Stimulated activated CD4-positive, alpha-beta T cell treated with anti-CD3 and anti-CD28 coated beads, Interleukin-2, amount 100 ng/mL, for 4 hours (primary cell): ENCODE measurements around the gene COPS4.
"Not testable (repeated sequence)": the region's sequence is repeated elsewhere in the genome, so short reads cannot be mapped to it uniquely, and the experiment has no call there.

Source experiments
- DNase-seq: peaks from one replicate; pipeline ENCODE4 v3.0.0-alpha.2; 2020; ENCODE audit warnings: low read depth

COPS4 gene

DNA sequence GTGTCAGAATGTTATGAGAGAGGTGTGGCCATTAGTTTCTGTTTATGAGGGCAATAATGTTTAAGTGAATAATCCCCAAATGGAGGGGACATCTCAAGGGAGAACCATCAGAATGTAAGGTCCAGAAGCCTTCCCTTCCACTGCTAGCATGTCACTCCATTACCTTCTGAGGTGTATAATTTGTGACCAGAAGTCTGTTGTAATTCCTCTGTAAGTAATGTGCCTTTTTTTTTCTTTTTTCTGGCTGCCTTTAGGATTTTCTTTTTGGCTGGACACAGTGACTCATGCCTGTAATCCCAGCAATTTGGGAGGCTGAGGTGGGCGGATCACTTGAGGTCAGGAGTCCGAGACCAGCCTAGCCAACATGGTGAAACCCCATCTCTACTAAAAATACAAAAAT lies 10.8 kb upstream of the COPS4 start:
- DNase-seq = no peak

DNA sequence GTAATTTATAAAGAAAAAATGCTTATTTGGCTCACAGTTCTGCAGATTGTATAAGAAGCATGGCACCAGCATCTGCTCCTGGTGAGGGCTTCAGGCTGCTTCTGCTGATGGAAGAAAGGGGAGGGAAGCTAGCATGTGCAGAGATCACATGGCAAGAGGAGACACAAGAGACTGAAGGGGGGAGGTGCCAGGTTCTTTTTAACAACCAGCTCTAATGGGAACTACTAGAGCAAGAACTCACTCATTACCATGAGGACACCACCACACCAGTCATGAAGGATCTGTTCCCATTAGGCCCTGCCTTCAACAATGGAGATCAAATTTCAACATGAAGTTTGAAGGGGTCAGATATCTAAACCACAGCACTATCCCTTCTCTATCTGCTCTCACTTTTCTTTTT lies 9.4 kb upstream of the COPS4 start:
- DNase-seq = no peak

DNA sequence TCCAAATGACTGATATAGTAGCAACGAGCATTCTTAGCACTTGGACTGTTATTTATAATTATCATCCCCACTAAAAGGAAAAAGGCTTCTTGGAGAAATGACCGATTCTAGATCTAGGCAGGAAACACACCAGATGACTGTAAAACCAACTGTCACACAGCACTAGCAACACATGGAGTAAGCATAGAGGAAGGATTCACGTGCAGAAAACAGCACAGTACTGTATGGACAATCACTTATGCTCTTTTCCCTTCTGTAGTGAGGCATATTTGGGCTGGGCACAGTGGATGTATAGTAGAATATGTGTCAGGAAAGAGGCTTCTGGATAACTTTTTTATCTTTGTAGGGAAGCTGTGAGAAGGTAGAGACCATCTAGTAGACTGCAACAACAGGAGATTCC lies 6.0 kb upstream of the COPS4 start:
- no peak for DNase-seq

DNA sequence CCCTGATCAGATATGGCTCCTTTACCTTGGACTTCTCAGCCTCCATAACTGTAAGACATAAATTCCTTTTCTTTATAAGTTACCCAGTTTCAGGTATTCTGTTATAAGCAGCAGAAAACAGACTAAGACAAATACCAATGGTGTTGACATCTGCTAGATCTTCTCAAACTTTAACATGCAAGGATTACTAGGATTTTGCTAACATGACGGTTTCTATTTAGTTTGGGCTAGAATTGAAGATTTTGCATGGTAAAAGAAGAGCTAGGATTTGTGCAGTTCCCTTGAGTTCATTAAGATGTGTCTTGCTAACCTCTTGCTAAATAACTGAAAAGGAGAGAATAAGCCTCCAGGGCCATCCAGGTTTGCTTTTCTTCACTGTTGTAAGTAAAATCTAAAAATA lies 5.3 kb upstream of the COPS4 start:
- no peak for DNase-seq

- no peak for DNase-seq
Measured at GRCh38 chr4:83036991-83037665, 2.1 kb downstream of the COPS4 start.

GRCh38 chr4:83040269-83040668 lies 5.3 kb downstream of the COPS4 start:
- no peak for DNase-seq

- DNase-seq = not testable (repeated sequence)
Measured at GRCh38 chr4:83043157-83043556, 8.2 kb downstream of the COPS4 start.

DNA sequence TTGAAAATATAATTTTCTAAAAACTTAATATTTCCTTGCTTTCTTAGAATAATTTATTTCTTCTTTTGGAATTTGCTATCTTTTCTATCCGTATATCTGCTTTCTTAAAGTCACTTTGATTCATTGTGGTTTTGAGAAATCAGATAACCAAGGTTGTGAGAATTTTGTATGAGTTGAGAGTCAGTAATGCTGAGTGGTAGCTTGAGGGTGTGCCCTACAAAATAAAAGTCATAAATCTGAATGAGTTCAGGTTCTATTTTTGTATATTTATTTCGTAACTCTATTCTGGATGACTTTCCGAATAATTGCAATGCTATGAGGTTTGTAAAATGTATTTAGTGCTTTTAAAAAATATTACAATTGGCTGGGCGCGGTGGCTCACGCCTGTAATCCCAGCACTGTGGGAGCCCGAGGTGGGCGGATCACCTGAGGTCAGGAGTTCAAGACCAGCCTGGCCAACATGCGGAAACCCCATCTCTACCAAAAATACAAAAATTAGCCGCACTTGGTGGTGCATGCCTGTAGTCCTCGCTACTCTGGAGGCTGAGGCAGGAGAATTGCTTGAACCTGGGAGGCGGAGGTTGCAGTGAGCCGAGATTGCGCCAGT lies 8.9 kb downstream of the COPS4 start:
- DNase-seq = no peak

DNA sequence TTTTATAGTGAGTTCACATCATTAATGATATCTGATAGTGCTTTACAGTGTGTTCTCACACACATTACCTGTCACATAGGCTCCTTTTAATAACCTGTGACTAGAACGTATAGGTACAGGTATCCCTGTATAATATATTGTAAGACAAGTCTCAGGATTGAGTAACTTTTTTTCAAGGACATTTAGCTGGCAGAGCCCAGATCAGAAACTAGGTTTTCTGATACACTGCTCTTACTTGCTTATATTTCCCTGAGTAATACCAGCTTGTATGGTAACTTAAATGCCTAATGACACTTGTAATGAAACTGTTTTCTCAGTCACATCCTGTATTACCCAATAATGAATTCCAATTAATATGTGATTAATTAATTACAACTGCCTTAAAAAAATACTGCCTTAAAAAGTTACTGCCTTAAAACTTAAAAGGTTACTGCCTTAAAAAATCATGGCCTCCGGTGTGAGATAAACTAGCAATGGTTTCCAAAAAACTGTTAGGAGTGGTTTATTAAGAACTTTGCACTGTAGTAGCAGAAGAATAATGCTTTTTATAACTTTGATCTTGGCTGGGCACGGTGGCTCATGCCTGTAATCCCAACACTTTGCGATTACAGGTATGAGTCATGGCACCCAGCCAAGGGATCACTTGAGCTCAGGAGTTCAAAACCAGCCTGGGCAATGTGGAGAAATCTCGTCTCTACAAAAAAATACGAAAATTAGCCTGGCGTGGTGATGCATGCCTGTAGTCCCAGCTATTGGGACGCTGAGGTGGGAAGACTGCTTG lies 11.9 kb downstream of the COPS4 start:
- DNase-seq = no peak

- not testable (repeated sequence) for DNase-seq
Measured at GRCh38 chr4:83048781-83049180, 13.8 kb downstream of the COPS4 start.

- no peak for DNase-seq
Measured at GRCh38 chr4:83054928-83055327, 19.9 kb downstream of the COPS4 start.

DNA sequence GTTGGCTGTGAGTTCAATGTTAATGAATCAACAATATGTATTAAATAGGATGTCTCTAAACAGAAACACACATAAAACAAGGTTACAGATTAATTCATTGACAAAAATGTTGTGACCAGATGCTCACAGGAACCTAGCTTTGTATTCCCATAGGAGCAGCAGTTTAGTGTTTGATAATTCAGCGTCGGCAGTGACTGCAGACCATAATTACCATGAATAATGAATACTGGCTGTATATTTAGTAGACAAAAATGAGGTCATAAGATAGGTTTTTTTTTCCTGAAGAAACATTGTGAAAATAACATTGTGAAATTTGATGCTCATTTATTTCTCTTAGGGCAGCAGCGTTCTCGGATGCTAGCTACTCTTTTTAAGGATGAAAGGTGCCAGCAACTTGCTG lies 27.8 kb downstream of the COPS4 start:
- no peak for DNase-seq

GRCh38 chr4:83065266-83065665 lies 30.3 kb downstream of the COPS4 start:
- no peak for DNase-seq

GRCh38 chr4:83067058-83067639 lies 32.2 kb downstream of the COPS4 start:
- DNase-seq = no peak

GRCh38 chr4:83071116-83071515 lies 36.1 kb downstream of the COPS4 start:
- DNase-seq = no peak

- peak; percentile 57 for DNase-seq
Measured at GRCh38 chr4:83074086-83074704, 39.2 kb downstream of the COPS4 start.

DNA sequence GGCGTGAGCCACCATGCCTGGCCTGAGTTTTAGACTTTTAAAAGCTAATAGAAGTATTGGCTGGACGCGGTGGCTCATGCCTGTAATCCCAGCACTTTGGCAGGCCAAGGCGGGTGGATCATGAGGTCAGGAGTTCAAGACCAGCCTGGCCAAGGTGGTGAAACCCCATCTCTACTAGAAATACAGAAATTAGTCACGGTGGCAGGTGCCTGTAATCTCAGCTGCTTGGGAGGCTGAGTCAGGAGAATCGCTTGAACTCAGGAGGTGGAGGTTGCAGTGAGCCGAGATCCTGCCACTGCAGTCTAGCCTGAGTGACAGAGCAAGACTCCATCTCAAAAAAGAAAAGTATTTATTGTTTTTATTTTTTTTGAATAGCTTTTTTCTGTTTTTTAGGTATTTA lies 39.8 kb downstream of the COPS4 start:
- DNase-seq = not testable (repeated sequence)

DNA sequence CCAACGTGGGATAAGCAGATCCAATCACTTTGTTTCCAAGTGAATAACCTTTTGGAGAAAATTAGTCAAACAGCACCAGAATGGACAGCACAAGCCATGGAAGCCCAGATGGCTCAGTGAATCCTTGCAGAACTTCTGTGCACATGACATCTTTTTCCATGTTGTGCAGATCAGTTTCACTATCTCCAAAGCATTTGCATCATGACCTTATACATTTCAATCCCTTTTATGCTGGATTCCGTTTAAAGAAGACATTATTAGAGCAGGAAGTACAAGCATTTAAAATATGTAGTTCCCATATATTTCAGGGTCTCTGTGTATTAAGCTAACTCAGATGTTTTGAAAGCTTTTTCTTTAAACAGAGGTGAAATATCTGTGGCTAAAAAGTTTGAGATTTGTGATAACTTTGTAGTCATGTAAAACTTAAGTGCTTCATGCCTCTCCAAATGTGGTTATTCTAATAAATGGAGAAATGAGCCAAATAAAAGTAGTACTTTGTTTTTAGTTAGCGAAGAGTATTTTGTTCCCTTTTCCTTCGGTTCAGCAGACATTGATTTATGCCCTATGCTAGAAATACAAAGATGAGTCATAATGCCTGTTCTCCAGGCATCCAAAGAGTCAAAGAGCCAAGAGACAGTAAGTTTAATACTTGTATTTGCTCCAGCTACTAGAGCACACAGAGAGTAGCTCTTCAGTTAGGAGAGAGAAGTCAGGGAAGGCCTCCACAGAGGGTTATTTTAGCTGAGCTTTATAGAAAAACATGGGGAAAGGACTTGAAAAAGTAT lies 40.5 kb downstream of the COPS4 start:
- DNase-seq = no peak

- no peak for DNase-seq
Measured at GRCh38 chr4:83080561-83080960, 45.6 kb downstream of the COPS4 start.

GRCh38 chr4:83082777-83083176 lies 47.8 kb downstream of the COPS4 start:
- DNase-seq = no peak

DNA sequence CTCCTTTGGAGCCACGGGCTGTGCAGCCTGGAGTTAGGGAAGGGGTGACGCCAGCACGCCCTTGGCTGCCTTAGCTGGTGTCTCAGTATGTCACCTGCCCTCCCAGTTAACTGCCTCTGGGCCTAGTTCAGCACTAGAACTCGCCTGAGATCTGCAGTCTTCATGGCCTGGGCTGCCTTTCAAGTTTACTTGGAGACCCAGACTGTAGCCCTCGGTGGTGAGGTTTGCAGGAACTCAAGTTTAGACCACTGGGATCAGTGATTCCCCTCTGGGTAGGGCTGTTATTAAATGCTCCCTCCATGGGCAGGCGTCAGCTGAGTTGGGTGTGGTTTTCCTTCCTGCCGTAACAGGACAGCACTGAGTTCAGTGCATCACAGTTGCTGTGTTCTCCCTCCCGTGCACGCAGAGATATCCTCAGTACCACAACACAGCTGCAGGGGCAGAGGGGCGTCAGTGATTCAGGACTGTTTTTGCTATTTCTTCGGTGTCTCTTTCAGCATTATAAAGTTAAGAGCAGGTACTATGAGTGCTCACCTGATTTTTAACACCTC lies 49.0 kb downstream of the COPS4 start:
- DNase-seq = peak; percentile 24
